ENCODE results near the gene SBK3.

SBK3 gene

DNA sequence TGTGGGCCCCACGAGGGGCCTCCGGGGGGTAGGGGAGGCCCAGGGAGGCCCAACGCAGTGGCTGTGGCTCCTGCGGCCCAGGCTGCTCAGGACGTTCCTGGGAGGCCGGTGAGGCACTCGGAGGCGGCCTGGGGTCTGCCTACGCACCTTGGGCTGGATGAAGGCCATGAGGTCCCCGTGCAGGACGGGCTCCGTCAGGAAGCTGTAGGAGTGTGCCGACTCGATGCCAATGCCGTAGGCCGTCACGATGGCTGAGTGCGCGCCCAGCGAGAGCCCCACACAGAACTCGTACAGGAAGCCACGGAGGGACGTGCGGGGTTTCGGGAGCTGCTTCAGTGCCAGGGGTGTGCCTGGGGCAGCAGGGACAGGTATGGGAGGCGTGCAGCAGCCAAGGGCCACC, 14.3 kb downstream of the SBK3 start:
- WGBS, 2 experiments, result 95 to 96% methylated on average over 26 of the region's 26 CpGs
- Histone ChIP-seq H3K36me3 (ENCODE audit: control insufficient read depth, insufficient read depth, low read length) (no peaks in the 10 kb centered on the region), H3K4me3 (ENCODE audit: insufficient read depth, low read depth, low read length) (no peak overlapping the region)

DNA sequence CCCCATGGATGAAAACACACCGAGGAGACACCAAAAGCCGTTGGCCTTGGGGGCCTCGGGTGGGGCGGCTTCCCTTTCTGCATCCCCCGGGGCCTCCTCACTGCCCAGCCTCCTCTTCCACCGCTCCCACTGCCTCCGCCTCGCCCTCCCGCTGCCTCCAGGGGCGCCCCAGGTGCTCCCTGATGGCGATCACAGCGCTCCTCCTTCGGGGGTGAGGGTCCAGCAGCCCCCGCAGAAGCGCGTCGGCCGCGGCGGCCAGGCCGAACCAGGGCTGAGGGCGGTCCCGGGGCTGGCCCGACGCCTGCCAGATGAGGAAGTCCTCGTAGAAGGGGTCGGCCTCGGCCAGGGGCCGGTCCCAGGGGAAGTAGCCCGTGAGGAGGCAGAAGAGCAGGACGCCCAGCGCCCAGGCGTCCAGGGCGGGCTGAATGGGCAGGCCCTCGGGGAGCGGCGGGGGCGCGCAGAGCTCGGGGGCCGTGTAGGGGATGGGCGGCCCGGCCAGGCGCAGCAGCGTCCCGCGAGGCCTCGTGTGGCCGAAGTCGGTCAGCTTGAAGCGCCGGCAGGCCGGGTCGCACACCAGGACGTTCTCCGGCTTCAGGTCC, 15.6 kb downstream of the SBK3 start:
- H3K9me3 ChIP-seq (ENCODE audit: control insufficient read depth, low read length), result no peaks in the 10 kb centered on the region
- H3K4me1 ChIP-seq (ENCODE audit: control insufficient read depth, insufficient read depth, low read length), result peaks cover 17% of the 10 kb centered on the region
- H3K27ac ChIP-seq (ENCODE audit: insufficient read depth, low read depth, low read length, poor library complexity, severe bottlenecking), result no peak overlapping the region
- H3K27me3 ChIP-seq (ENCODE audit: control insufficient read depth, insufficient read depth, low read length, poor library complexity, severe bottlenecking), result no peaks in the 10 kb centered on the region
- H3K4me3 ChIP-seq (ENCODE audit: insufficient read depth, low read depth, low read length), result no peak overlapping the region
- WGBS, 2 experiments, result 93% methylated on average over 56 of the region's 56 CpGs
- H3K36me3 ChIP-seq (ENCODE audit: control insufficient read depth, insufficient read depth, low read length), result no peaks in the 10 kb centered on the region

More for the DNA sequence above, 14.3 kb downstream of the SBK3 start:
- Histone ChIP-seq H3K27me3 (ENCODE audit: control insufficient read depth, insufficient read depth, low read length, poor library complexity, severe bottlenecking) (no peaks in the 10 kb centered on the region), H3K4me1 (ENCODE audit: control insufficient read depth, insufficient read depth, low read length) (peaks cover 18% of the 10 kb centered on the region), H3K27ac (ENCODE audit: insufficient read depth, low read depth, low read length, poor library complexity, severe bottlenecking) (no peak overlapping the region), H3K9me3 (ENCODE audit: control insufficient read depth, low read length) (no peaks in the 10 kb centered on the region)

DNA sequence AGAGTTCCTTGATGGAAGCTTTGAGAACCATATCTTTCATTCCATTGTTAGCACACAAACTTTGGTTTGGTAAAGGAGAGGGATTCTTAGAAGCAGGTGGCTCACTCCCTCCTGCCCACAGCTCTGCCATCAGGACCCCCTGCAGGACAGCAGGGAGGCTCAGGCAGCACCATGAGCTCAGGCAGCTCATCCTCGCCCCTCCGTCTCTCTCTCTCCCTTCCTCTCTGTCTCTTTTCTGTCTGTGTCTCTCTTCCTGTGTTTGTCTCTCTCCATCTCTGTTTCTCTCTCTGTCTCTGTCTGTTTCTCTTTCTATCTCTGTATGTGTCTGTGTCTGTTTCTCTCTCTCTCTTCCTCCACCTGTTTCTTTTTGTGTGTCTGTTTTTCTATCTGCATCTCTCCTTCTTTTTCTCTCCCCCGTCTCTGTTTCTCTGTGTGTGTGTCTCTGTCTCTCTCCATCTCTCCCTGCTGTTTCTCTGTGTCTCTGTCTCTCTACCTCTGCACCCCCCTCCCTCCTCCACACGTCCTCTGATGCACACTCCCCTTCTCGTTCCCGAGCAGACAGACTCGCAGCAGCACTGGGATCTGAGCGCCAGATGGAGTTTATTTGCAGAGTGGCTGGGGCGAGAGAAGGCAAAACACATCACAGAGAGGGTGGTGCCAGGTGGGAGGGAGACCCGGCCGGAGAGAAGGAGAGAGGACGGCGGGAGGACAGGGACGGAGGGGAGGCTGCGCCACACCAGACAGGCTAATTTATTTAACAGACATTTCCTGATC, 17.1 kb downstream of the SBK3 start:
- H3K9me3 ChIP-seq (ENCODE audit: control insufficient read depth, low read length), result no peaks in the 10 kb centered on the region
- no peaks in the 10 kb centered on the region for H3K36me3 ChIP-seq (ENCODE audit: control insufficient read depth, insufficient read depth, low read length)
- 47 to 53% methylated on average over 15 of the region's 15 CpGs for WGBS, 2 experiments
- no peak overlapping the region for H3K27ac ChIP-seq (ENCODE audit: insufficient read depth, low read depth, low read length, poor library complexity, severe bottlenecking)
- H3K27me3 ChIP-seq (ENCODE audit: control insufficient read depth, insufficient read depth, low read length, poor library complexity, severe bottlenecking), result no peaks in the 10 kb centered on the region
- peaks cover 17% of the 10 kb centered on the region for H3K4me1 ChIP-seq (ENCODE audit: control insufficient read depth, insufficient read depth, low read length)
- H3K4me3 ChIP-seq (ENCODE audit: insufficient read depth, low read depth, low read length), result no peak overlapping the region

DNA sequence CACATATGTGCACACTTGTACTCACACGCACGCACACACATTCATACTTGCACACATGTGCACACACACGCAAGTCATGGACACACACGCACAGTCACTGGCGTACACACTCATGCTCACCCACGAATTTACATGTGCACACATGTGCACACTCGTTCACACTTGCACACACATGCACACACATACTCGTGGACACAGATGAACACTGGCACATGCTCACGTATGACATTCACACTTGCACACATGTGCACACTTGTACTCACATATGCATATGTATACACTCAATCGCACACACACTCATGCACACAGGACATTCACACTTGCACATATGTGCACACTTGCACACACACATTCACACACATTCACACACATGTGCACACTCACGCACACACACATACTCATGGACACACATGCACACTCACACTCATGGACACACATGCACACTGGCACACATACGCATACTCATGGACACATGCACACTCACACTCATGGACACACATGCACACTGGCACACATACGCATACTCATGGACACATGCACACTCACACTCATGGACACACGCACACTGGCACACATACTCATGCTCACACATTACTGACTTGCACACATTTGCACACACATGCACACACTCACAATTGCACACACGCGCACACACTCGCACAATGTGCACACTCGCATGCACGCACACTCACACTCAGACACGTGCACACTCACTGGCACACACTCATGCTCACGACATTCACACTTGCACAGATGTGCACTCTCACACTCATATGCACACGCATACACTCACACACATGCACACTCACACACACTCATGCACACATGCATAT, 17.9 kb downstream of the SBK3 start:
- 81% methylated on average over 22 of the region's 22 CpGs for WGBS, 2 experiments
- H3K27me3 ChIP-seq (ENCODE audit: control insufficient read depth, insufficient read depth, low read length, poor library complexity, severe bottlenecking), result no peaks in the 10 kb centered on the region
- H3K36me3 ChIP-seq (ENCODE audit: control insufficient read depth, insufficient read depth, low read length), result no peaks in the 10 kb centered on the region
- no peak overlapping the region for H3K27ac ChIP-seq (ENCODE audit: insufficient read depth, low read depth, low read length, poor library complexity, severe bottlenecking)
- no peak overlapping the region for H3K4me3 ChIP-seq (ENCODE audit: insufficient read depth, low read depth, low read length)
- H3K9me3 ChIP-seq (ENCODE audit: control insufficient read depth, low read length), result no peaks in the 10 kb centered on the region
- H3K4me1 ChIP-seq (ENCODE audit: control insufficient read depth, insufficient read depth, low read length), result peaks cover 17% of the 10 kb centered on the region

DNA sequence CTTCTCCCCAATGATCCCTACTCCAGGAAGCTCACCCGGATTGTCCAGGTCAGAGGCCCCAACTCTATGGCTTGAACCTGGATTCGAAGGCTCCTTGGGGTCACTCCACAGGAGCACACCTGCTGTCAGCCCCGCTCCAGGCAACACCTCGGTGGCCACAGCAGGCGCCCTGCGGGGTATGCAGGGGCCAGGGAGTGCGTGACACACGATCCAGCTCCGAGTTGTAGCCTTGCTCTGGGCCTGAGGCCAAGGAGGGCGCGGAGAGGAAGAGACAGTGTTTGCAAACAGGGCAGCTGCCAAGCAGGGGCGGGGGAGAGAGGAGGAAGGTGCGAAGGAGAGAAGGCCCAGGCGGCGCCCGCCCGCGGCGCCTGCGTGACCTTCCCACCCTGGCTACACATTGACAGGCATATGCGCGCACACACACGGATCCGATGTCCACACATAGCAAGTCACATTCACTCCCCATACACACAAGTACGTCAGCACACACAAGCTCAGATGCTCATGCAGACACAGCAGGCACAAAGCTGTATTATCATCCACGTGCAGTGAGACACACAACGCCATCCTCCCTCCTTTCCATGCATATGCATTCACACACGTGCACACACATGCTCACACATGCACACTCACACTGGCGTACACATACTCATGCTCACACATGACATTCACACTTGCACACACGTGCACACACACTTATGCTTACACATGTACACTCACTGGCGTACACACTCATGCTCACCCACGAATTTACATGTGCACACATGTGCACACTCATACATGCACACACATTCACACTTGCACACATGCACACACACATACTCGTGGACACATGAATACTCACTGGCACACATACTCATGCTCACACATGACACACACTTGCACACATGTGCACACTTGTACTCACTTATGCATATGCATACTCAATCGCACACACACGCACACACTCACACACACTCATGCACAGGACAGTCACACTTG, 18.8 kb downstream of the SBK3 start:
- Histone ChIP-seq H3K27ac (ENCODE audit: insufficient read depth, low read depth, low read length, poor library complexity, severe bottlenecking) (no peak overlapping the region), H3K4me3 (ENCODE audit: insufficient read depth, low read depth, low read length) (no peak overlapping the region), H3K36me3 (ENCODE audit: control insufficient read depth, insufficient read depth, low read length) (no peaks in the 10 kb centered on the region), H3K4me1 (ENCODE audit: control insufficient read depth, insufficient read depth, low read length) (peaks cover 17% of the 10 kb centered on the region), H3K27me3 (ENCODE audit: control insufficient read depth, insufficient read depth, low read length, poor library complexity, severe bottlenecking) (no peaks in the 10 kb centered on the region), H3K9me3 (ENCODE audit: control insufficient read depth, low read length) (no peaks in the 10 kb centered on the region)
- 68 to 71% methylated on average over 35 of the region's 35 CpGs for WGBS, 2 experiments

DNA sequence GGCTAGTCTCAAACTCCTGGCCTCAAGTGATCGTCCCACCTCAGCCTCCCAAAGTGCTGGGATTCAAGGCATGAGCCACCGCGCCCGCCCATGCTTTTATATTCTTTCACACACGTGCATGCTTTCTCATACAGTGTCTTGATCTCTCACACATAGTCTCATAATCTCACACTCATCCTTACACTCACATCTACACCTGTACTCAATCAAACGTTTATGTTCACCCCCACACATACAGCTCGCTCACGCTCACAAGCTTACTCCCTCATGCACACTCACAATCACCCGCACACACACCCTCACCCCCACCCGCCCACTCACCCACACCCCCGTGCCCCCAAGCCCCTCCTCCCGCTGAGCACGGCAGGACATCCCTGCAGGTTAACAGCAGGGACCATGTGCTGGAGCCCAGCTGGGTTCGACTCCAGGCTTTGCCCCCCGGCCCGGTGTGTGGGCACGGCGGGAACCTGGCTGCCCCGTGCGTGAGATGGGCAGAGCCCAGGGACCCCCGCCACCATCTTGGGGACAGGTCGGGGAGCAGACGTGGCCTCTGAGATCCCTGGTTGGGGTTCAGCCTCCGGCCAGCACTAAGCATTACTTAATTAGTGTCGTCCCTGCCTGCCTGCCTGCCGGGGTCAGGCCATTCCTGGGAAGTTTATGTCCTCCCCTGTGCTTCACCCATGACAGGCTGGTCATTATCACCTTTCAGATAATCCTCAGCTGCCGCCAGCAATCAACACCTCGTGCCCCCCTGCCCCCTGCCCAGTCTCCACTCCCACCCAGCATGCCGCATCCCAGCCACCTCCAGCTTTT, 19.8 kb downstream of the SBK3 start:
- peaks cover 17% of the 10 kb centered on the region for H3K4me1 ChIP-seq (ENCODE audit: control insufficient read depth, insufficient read depth, low read length)
- 71 to 73% methylated on average over 28 of the region's 29 CpGs for WGBS, 2 experiments
- no peaks in the 10 kb centered on the region for H3K36me3 ChIP-seq (ENCODE audit: control insufficient read depth, insufficient read depth, low read length)
- H3K27ac ChIP-seq (ENCODE audit: insufficient read depth, low read depth, low read length, poor library complexity, severe bottlenecking), result no peak overlapping the region
- H3K27me3 ChIP-seq (ENCODE audit: control insufficient read depth, insufficient read depth, low read length, poor library complexity, severe bottlenecking), result no peaks in the 10 kb centered on the region
- H3K4me3 ChIP-seq (ENCODE audit: insufficient read depth, low read depth, low read length), result no peak overlapping the region
- no peaks in the 10 kb centered on the region for H3K9me3 ChIP-seq (ENCODE audit: control insufficient read depth, low read length)

DNA sequence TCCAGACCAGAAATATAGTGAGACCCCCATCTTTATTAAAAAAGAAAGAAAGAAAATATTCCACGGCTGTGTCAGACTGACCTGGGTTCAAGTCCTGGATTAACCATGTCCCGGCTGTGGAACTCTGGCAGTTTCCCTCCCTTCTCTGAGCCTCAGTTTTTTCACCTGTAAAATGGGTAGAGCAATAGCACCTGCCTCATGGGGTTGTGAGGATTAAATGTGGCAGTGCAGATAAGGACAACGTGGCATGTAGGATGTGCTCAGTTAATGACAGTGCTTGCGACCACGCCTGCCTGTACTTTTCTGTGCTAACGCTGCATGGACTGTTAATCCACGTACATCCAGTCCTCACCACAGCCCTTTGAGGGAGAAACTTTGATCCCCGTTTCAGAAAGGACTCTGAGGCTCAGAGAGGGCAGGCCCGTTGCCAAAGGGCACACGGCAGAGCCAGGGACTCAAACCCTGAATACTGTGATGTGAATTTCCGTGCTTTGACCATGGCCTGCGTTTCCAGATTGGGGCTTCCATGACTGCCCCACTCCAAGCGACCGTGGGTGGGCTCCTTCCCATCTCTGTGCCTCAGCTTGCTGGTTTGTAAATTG, 24.6 kb downstream of the SBK3 start:
- no peaks in the 10 kb centered on the region for H3K9me3 ChIP-seq (ENCODE audit: control insufficient read depth, low read length)
- H3K27ac ChIP-seq (ENCODE audit: insufficient read depth, low read depth, low read length, poor library complexity, severe bottlenecking), result no peak overlapping the region
- H3K27me3 ChIP-seq (ENCODE audit: control insufficient read depth, insufficient read depth, low read length, poor library complexity, severe bottlenecking), result no peaks in the 10 kb centered on the region
- H3K4me3 ChIP-seq (ENCODE audit: insufficient read depth, low read depth, low read length), result no peak overlapping the region
- H3K36me3 ChIP-seq (ENCODE audit: control insufficient read depth, insufficient read depth, low read length), result no peaks in the 10 kb centered on the region
- H3K4me1 ChIP-seq (ENCODE audit: control insufficient read depth, insufficient read depth, low read length), result peaks cover 1% of the 10 kb centered on the region
- 89 to 90% methylated on average over 14 of the region's 14 CpGs for WGBS, 2 experiments

DNA sequence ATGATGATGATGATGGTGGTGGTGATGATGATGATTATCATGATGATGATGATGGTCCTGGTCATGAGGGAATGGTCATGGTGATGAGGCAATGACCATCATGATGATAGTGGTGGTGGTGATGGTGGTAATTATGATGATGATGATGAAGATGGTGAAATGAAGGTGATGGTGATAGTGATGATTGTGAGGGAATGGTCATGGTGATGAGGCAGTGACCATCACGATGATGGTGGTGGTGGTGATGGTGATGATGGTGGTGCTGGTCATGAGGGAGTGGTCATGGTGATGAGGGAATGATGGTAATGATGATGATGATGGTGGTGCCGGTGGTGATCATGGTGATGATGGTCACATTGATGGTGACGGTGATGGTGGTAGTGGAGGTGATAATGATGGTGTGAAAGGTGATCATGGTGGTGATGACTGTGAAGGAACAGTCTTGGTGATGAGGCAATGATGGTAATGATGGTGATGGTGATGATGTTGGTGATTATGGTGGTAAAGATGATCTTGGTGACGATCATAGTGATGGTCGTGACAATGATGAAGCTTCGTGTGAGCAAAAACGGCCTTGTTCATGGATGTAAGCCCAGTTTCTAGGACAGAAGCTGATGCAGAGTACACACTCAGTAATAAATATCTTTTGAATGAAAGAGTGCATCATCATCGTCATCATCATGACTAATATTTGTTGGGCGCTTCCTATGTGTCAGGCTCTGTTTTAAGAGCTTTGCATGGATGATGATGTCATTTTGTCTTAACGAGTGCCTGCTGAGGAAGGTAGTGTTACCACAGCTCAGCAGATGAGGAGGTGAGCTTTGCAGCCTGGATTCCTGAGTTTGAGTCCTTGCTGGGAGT, 25.7 kb downstream of the SBK3 start:
- H3K27ac ChIP-seq (ENCODE audit: insufficient read depth, low read depth, low read length, poor library complexity, severe bottlenecking), result no peak overlapping the region
- whole genome bisulfite sequencing, 2 experiments, result 89 to 93% methylated on average over 10 of the region's 10 CpGs
- no peaks in the 10 kb centered on the region for H3K4me1 ChIP-seq (ENCODE audit: control insufficient read depth, insufficient read depth, low read length)
- H3K36me3 ChIP-seq (ENCODE audit: control insufficient read depth, insufficient read depth, low read length), result no peaks in the 10 kb centered on the region
- no peak overlapping the region for H3K4me3 ChIP-seq (ENCODE audit: insufficient read depth, low read depth, low read length)
- no peaks in the 10 kb centered on the region for H3K9me3 ChIP-seq (ENCODE audit: control insufficient read depth, low read length)
- no peaks in the 10 kb centered on the region for H3K27me3 ChIP-seq (ENCODE audit: control insufficient read depth, insufficient read depth, low read length, poor library complexity, severe bottlenecking)

All from ectodermal cell (in vitro differentiated cells).